Astrocyte (in vitro differentiated cells and primary cell): ENCODE measurements around the gene CNTRL. TPM values are rescaled to one million over a fixed set of nuclear protein-coding genes. Genes with fewer than 3 reads are reported as not detected.
"Not testable (repeated sequence)": the region's sequence is repeated elsewhere in the genome, so short reads cannot be mapped to it uniquely, and the experiment has no call there.

Source experiments
- DNase-seq: peaks from one replicate; pipeline ENCODE4 v3.0.0-alpha.2; 2010; ENCODE audit warnings: low read depth
- FAIRE-seq: peaks from 2 replicates; lab custom pipeline; 2011; peaks lifted over from hg19 to GRCh38; lab: Jason Lieb, UNC
- H2AFZ ChIP-seq: 2 replicates; pipeline ENCODE4 v1.6.0; 2012; ENCODE audit warnings: low read depth, low read length, inconsistent platforms
- H3K27ac ChIP-seq: 2 replicates; pipeline ENCODE4 v1.5.1; 2011; ENCODE audit warnings: low read depth, low read length, inconsistent platforms
- H3K27me3 ChIP-seq: 2 replicates; pipeline ENCODE4 v1.6.0; 2011; ENCODE audit warnings: low read length, inconsistent platforms; ENCODE audit not compliant: insufficient read depth
- H3K36me3 ChIP-seq: 2 replicates; pipeline ENCODE4 v1.5.1; 2011; ENCODE audit warnings: low read length, inconsistent platforms; ENCODE audit not compliant: insufficient read depth
- H3K4me1 ChIP-seq: 2 replicates; pipeline ENCODE4 v1.5.1; 2011; ENCODE audit warnings: low read length, inconsistent platforms; ENCODE audit not compliant: insufficient read depth
- H3K4me2 ChIP-seq: 2 replicates; pipeline ENCODE4 v1.6.0; 2012; ENCODE audit warnings: low read length, inconsistent platforms
- H3K4me3 ChIP-seq: 2 replicates; pipeline ENCODE4 v1.5.1; 2011; ENCODE audit warnings: low read depth, mild to moderate bottlenecking, low read length, inconsistent platforms; ENCODE audit not compliant: insufficient read depth
- H3K79me2 ChIP-seq: 2 replicates; pipeline ENCODE4 v1.6.0; 2012; ENCODE audit warnings: mild to moderate bottlenecking, low read length, inconsistent platforms; ENCODE audit not compliant: insufficient read depth
- H3K9ac ChIP-seq: 2 replicates; pipeline ENCODE4 v1.6.0; 2012; ENCODE audit warnings: mild to moderate bottlenecking, low read length, inconsistent platforms
- H3K9me3 ChIP-seq: 2 replicates; pipeline ENCODE4 v1.5.1; 2012; ENCODE audit warnings: low read depth, mild to moderate bottlenecking, low read length, inconsistent platforms; ENCODE audit not compliant: insufficient read depth
- H4K20me1 ChIP-seq: 2 replicates; pipeline ENCODE4 v1.6.0; 2012; ENCODE audit warnings: low read length, inconsistent platforms; ENCODE audit not compliant: insufficient read depth
- H3K27ac Mint-ChIP-seq: one replicate; pipeline ENCODE4 v1.8.0; 2021; ENCODE audit warnings: mild to moderate bottlenecking, mixed read lengths; ENCODE audit not compliant: unreplicated experiment
- H3K27me3 Mint-ChIP-seq: one replicate; pipeline ENCODE4 v1.8.0; 2021; ENCODE audit warnings: low read depth, mixed read lengths; ENCODE audit not compliant: unreplicated experiment
- H3K36me3 Mint-ChIP-seq: one replicate; pipeline ENCODE4 v1.8.0; 2021; ENCODE audit warnings: low read depth, mixed read lengths; ENCODE audit not compliant: unreplicated experiment
- H3K4me1 Mint-ChIP-seq: one replicate; pipeline ENCODE4 v1.8.0; 2021; ENCODE audit warnings: low read depth, mixed read lengths; ENCODE audit not compliant: unreplicated experiment
- H3K4me3 Mint-ChIP-seq: one replicate; pipeline ENCODE4 v1.8.0; 2021; ENCODE audit warnings: mild to moderate bottlenecking, moderate library complexity, mixed read lengths; ENCODE audit not compliant: unreplicated experiment
- H3K9me3 Mint-ChIP-seq: one replicate; pipeline ENCODE4 v1.8.0; 2021; ENCODE audit warnings: mild to moderate bottlenecking, mixed read lengths; ENCODE audit not compliant: unreplicated experiment
- CTCF ChIP-seq: IDR thresholded peaks from 2 replicates; pipeline ENCODE4 v1.5.1; 2011; ENCODE audit warnings: low read depth, mild to moderate bottlenecking, inconsistent platforms, low read length, moderate library complexity; ENCODE audit not compliant: insufficient read depth
- EZH2 ChIP-seq: IDR thresholded peaks from 2 replicates; pipeline ENCODE4 v1.6.1; 2012; ENCODE audit warnings: mild to moderate bottlenecking, low read length, inconsistent platforms; ENCODE audit not compliant: insufficient read depth
- total RNA-seq: library from RNA; stranded (reverse); gene quantifications from 2 replicates; pipeline ENCODE4 v1.2.1, GENCODE V29; 2021

CNTRL gene
- total RNA-seq, 1 donor from 2014 or later, result 4.4 TPM

GRCh38 chr9:121088576-121088975, 13.8 kb downstream of the CNTRL start:
- Mint-ChIP-seq H3K9me3 (no peaks in the 10 kb centered on the region), H3K27ac (no peak overlapping the region), H3K27me3 (peaks cover 2% of the 10 kb centered on the region), H3K4me1 (no peaks in the 10 kb centered on the region), H3K36me3 (no peaks in the 10 kb centered on the region), H3K4me3 (no peak overlapping the region)
- Histone ChIP-seq H3K9me3 (no peaks in the 10 kb centered on the region), H3K9ac (no peak overlapping the region), H3K27ac (no peak overlapping the region), H3K79me2 (no peaks in the 10 kb centered on the region), H4K20me1 (no peaks in the 10 kb centered on the region), H2AFZ (no peak overlapping the region), H3K4me2 (no peak overlapping the region), H3K27me3 (no peaks in the 10 kb centered on the region), H3K36me3 (no peaks in the 10 kb centered on the region), H3K4me1 (no peaks in the 10 kb centered on the region), H3K4me3 (no peak overlapping the region)
- no peak for FAIRE-seq
- DNase-seq, result no peak
- TF ChIP-seq CTCF (no peak), EZH2 (no peak)

- H3K4me2 ChIP-seq, H3K27me3 ChIP-seq, H3K9me3 Mint-ChIP-seq, H3K36me3 Mint-ChIP-seq, H3K27me3 Mint-ChIP-seq, H2AFZ ChIP-seq, FAIRE-seq, H3K4me3 Mint-ChIP-seq, H3K27ac ChIP-seq, H3K4me3 ChIP-seq, H3K4me1 Mint-ChIP-seq, H3K36me3 ChIP-seq, H3K27ac Mint-ChIP-seq, DNase-seq, H3K79me2 ChIP-seq, H3K9ac ChIP-seq, H3K4me1 ChIP-seq, H4K20me1 ChIP-seq, H3K9me3 ChIP-seq: not testable (repeated sequence)
Measured at GRCh38 chr9:121090743-121091142, 16.0 kb downstream of the CNTRL start.

GRCh38 chr9:121095057-121095456, 20.3 kb downstream of the CNTRL start:
- H3K4me1 Mint-ChIP-seq, result no peaks in the 10 kb centered on the region
- Histone ChIP-seq H3K79me2 (no peaks in the 10 kb centered on the region), H3K9me3 (no peaks in the 10 kb centered on the region), H3K4me1 (no peaks in the 10 kb centered on the region), H4K20me1 (no peaks in the 10 kb centered on the region), H2AFZ (no peak overlapping the region), H3K27me3 (no peaks in the 10 kb centered on the region), H3K36me3 (no peaks in the 10 kb centered on the region), H3K27ac (no peak overlapping the region), H3K9ac (no peak overlapping the region), H3K4me3 (no peak overlapping the region), H3K4me2 (no peak overlapping the region)
- H3K9me3 Mint-ChIP-seq, result peaks cover 9% of the 10 kb centered on the region
- DNase-seq, result no peak
- no peaks in the 10 kb centered on the region for H3K27me3 Mint-ChIP-seq
- FAIRE-seq, result no peak
- no peak overlapping the region for H3K4me3 Mint-ChIP-seq
- TF ChIP-seq CTCF (no peak), EZH2 (no peak)
- H3K36me3 Mint-ChIP-seq, result peaks cover 6% of the 10 kb centered on the region
- no peak overlapping the region for H3K27ac Mint-ChIP-seq
